ENCODE data around the gene EHBP1L1. TPM values are rescaled to one million over a fixed set of nuclear protein-coding genes. Genes with fewer than 3 reads are reported as not detected.
A peak's percentile ranks its signal among the peaks of the same experiment; 100 is the strongest.

EHBP1L1 gene
- polyA plus RNA-seq, 3 donors, result 29.6 to 507 (median 42.6) TPM

DNA sequence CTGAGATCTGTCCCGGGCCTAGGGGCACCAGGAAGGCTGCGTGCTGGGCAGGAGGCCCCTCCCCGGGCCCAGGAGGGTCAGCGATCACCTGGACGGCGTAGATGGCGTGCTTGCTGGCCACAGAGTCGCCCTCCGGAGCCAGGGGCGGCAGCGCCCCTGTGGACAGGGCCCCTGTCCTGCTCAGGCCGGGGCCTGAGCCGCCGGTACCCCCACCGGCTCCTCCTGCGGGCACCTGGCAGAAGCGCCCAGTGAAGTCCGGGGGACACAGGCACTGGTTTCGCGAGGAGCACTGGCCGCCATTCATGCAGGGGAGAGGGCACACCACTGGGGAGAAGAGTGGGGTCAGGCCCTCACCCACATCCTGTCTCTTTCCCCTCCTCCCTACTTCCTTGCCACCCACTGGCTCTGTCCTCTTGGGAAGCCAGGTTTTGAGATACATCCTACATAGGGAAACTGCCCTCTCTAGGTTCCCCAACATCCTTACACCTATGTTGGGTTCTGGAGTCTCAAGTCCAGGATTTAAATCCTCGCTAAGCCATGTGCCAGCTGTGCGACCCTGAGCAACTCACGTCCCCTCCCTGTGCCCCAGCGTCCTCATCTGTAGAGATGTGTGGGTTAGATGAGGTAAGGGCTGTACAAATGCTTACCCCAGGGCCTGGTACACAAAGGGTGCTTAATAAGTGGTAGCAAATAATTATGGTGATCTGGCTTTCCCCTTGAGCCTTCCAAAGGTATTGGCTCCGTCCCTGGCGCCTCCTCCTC is 21.6 kb upstream of the EHBP1L1 start:
- Histone ChIP-seq H3K4me1 (ENCODE audit: control insufficient read depth in 1 of 2, insufficient read depth in 2 of 2, low read length in 2 of 2) (peaks cover 26 to 59% of the 10 kb centered on the region in 2 donors), H2AFZ (ENCODE audit: insufficient read depth, low read depth, low read length, poor library complexity, severe bottlenecking) (no peak overlapping the region), H3K9ac (ENCODE audit: insufficient read depth, low read length, poor library complexity, severe bottlenecking) (no peak overlapping the region), H3K4me3 (replicated peaks in 1 of 3; ENCODE audit: low read depth in 2 of 3, low read length in 3 of 3) (no peak overlapping the region), H3K27me3 (ENCODE audit: control insufficient read depth in 2 of 2, insufficient read depth in 2 of 2, low read length in 2 of 2) (peaks cover 0 to 17% of the 10 kb centered on the region in 2 donors), H3K36me3 (replicated peaks in 1 of 2; ENCODE audit: control insufficient read depth in 1 of 2, insufficient read depth in 2 of 2, low read length in 2 of 2) (no peaks in the 10 kb centered on the region), H3K27ac (ENCODE audit: low read depth in 1 of 2, low read length in 2 of 2) (no peak overlapping the region), H3K4me2 (replicated peaks; ENCODE audit: extremely low read depth, low read length, poor library complexity, severe bottlenecking) (no peak overlapping the region), H3K9me3 (replicated peaks in 1 of 2; ENCODE audit: control insufficient read depth in 1 of 2, insufficient read depth in 1 of 2, low read length in 2 of 2) (no peaks in the 10 kb centered on the region), H4K20me1 (ENCODE audit: insufficient read depth, low read length) (no peaks in the 10 kb centered on the region), H3K79me2 (ENCODE audit: insufficient read depth, low read length) (no peaks in the 10 kb centered on the region)
- intact Hi-C loops (cut with micrococcal nuclease), result no loop called here
- Mint-ChIP-seq H3K27me3 (ENCODE audit: low read depth in 3 of 3) (peaks cover 17 to 32% (median 26%) of the 10 kb centered on the region in 3 donors), H3K4me3 (no peak overlapping the region), H3K36me3 (peaks cover 0 to 9% of the 10 kb centered on the region in 2 donors), H3K4me1 (peaks cover 52% of the 10 kb centered on the region), H3K9me3 (peaks cover 0 to 2% (median 0%) of the 10 kb centered on the region in 7 donors), H3K27ac (peak overlapping the region in 2 of 7 donors; percentile 19 to 42)
- DNase-seq, result no peak
- TF ChIP-seq, protein P1, sequence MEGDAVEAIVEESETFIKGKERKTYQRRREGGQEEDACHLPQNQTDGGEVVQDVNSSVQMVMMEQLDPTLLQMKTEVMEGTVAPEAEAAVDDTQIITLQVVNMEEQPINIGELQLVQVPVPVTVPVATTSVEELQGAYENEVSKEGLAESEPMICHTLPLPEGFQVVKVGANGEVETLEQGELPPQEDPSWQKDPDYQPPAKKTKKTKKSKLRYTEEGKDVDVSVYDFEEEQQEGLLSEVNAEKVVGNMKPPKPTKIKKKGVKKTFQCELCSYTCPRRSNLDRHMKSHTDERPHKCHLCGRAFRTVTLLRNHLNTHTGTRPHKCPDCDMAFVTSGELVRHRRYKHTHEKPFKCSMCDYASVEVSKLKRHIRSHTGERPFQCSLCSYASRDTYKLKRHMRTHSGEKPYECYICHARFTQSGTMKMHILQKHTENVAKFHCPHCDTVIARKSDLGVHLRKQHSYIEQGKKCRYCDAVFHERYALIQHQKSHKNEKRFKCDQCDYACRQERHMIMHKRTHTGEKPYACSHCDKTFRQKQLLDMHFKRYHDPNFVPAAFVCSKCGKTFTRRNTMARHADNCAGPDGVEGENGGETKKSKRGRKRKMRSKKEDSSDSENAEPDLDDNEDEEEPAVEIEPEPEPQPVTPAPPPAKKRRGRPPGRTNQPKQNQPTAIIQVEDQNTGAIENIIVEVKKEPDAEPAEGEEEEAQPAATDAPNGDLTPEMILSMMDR (IDR thresholded peaks at IDR 0.05), result no peak
- 85% methylated on average over 21 of the region's 27 CpGs for WGBS (ENCODE audit: insufficient coverage)

DNA sequence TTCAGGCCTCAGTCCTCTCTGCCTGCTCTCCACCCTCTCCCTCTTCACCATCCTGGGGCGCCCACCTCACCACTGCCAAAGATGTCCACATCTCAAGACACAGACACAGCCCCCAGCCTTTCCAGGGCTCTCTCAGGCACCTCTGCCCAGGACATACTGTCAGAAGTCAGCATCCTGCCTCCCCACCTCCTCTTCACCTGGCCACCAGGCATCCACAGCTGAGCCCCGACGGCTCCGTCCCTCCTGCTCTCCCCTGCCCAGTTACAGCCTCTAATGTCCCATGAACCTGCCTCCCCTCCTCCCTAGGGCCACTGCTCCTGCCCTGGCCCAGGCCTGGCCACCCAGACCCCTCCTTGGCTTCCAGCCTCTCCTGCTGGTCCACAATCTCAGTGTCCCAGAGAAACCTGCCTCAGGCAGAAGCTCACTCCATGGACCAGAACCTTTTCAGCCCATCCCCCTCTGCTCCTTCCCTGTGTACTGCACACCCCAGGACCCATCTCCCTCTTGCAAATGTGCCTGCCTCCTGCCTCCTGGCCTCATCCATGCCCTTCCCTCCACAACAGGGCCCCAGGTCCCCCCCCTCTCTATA is 20.9 kb upstream of the EHBP1L1 start:
- intact Hi-C loops (cut with micrococcal nuclease), result no loop called here
- TF ChIP-seq, protein P1 (IDR thresholded peaks at IDR 0.05), result no peak
- Histone ChIP-seq H3K27me3 (ENCODE audit: control insufficient read depth in 2 of 2, insufficient read depth in 2 of 2, low read length in 2 of 2) (peaks cover 0 to 24% of the 10 kb centered on the region in 2 donors), H3K4me2 (replicated peaks; ENCODE audit: extremely low read depth, low read length, poor library complexity, severe bottlenecking) (no peak overlapping the region), H2AFZ (ENCODE audit: insufficient read depth, low read depth, low read length, poor library complexity, severe bottlenecking) (no peak overlapping the region), H3K4me1 (ENCODE audit: control insufficient read depth in 1 of 2, insufficient read depth in 2 of 2, low read length in 2 of 2) (peaks cover 26 to 59% of the 10 kb centered on the region in 2 donors), H3K4me3 (replicated peaks in 1 of 3; ENCODE audit: low read depth in 2 of 3, low read length in 3 of 3) (no peak overlapping the region), H3K9me3 (replicated peaks in 1 of 2; ENCODE audit: control insufficient read depth in 1 of 2, insufficient read depth in 1 of 2, low read length in 2 of 2) (no peaks in the 10 kb centered on the region), H3K9ac (ENCODE audit: insufficient read depth, low read length, poor library complexity, severe bottlenecking) (no peak overlapping the region), H3K79me2 (ENCODE audit: insufficient read depth, low read length) (no peaks in the 10 kb centered on the region), H3K36me3 (replicated peaks in 1 of 2; ENCODE audit: control insufficient read depth in 1 of 2, insufficient read depth in 2 of 2, low read length in 2 of 2) (no peaks in the 10 kb centered on the region), H3K27ac (ENCODE audit: low read depth in 1 of 2, low read length in 2 of 2) (no peak overlapping the region), H4K20me1 (ENCODE audit: insufficient read depth, low read length) (no peaks in the 10 kb centered on the region)
- Mint-ChIP-seq H3K4me1 (peaks cover 53% of the 10 kb centered on the region), H3K36me3 (peaks cover 0 to 9% of the 10 kb centered on the region in 2 donors), H3K9me3 (peaks cover 0 to 2% (median 0%) of the 10 kb centered on the region in 7 donors), H3K27me3 (ENCODE audit: low read depth in 3 of 3) (peaks cover 18 to 36% (median 29%) of the 10 kb centered on the region in 3 donors), H3K27ac (peak overlapping the region in 4 of 7 donors; percentile 19 to 79 (median 65)), H3K4me3 (peak overlapping the region in 1 of 2 donors; percentile 4)
- 73% methylated on average over 4 of the region's 4 CpGs for WGBS (ENCODE audit: insufficient coverage)
- no peak for DNase-seq
